Nephron (organoid): ENCODE measurements around the gene ITGAE.

Experiments
- H3K27ac Mint-ChIP-seq, 3 experiments: 2 replicates each; pipeline ENCODE4 v1.8.0; 2020; ENCODE audit warnings: mixed read lengths in 3 of 3, mild to moderate bottlenecking in 2 of 3, moderate library complexity in 1 of 3
- H3K27me3 Mint-ChIP-seq: 2 replicates; pipeline ENCODE4 v1.8.0; 2021; ENCODE audit warnings: low read depth, mild to moderate bottlenecking, moderate library complexity, mixed read lengths
- H3K36me3 Mint-ChIP-seq: 2 replicates; pipeline ENCODE4 v1.8.0; 2020; ENCODE audit warnings: low read depth, mixed read lengths
- H3K4me1 Mint-ChIP-seq: 2 replicates; pipeline ENCODE4 v1.8.0; 2020; ENCODE audit warnings: mixed read lengths
- H3K4me3 Mint-ChIP-seq, 3 experiments: 2 replicates each; pipeline ENCODE4 v1.8.0; 2020; ENCODE audit warnings: mild to moderate bottlenecking in 3 of 3, mixed read lengths in 3 of 3, moderate library complexity in 2 of 3
- H3K9me3 Mint-ChIP-seq: 2 replicates; pipeline ENCODE4 v1.8.0; 2020; ENCODE audit warnings: mixed read lengths
- TF ChIP-seq, protein P1 (sequence below), 3 experiments: fragments of 200-600 bp; sonication (generic); IDR thresholded peaks; one replicate each; pipeline ENCODE4 v1.5.0; 2021; ENCODE audit warnings: antibody characterized with exemption in 3 of 3; ENCODE audit not compliant: unreplicated experiment in 3 of 3

Gene ITGAE

DNA sequence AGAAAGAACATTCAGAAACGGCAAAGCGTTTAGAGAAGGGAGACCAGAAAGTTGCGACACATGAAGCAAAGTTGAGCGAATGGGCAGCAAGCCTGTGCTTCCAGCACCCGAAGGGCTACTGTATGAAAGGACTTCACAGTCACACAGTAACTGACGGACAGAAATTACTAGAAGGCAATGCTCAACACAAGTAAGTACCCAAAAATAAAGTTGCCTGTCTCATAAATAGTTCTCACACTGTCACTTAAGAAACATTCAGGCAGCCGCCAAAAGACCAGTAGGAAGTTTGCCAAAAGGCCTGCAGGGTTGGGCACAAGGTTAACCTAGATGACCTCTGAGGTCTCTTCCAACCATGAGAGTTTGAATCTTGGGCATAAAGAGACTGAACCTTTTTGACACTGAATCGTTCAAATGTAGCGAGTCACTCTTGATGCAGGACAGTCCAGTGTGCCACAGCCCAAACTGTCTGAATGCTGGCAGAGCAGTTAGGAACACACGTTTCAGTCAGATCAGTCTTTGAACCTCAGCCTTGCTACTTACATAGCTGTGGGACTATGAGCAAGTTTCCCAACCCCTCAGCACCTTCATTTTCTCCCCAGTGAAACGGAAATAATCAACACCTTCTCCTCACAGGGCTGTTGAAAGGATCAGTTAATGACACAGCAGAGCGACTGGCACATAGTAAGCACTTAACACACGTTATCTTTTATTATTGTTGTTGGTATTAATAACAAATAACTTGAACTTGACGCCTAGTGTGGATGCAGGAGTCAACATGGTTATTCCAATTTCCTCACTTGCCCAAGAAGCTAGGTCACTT, 34.6 kb upstream of the ITGAE start:
- peaks cover 7% of the 10 kb centered on the region for H3K4me1 Mint-ChIP-seq
- TF ChIP-seq, protein P1, sequence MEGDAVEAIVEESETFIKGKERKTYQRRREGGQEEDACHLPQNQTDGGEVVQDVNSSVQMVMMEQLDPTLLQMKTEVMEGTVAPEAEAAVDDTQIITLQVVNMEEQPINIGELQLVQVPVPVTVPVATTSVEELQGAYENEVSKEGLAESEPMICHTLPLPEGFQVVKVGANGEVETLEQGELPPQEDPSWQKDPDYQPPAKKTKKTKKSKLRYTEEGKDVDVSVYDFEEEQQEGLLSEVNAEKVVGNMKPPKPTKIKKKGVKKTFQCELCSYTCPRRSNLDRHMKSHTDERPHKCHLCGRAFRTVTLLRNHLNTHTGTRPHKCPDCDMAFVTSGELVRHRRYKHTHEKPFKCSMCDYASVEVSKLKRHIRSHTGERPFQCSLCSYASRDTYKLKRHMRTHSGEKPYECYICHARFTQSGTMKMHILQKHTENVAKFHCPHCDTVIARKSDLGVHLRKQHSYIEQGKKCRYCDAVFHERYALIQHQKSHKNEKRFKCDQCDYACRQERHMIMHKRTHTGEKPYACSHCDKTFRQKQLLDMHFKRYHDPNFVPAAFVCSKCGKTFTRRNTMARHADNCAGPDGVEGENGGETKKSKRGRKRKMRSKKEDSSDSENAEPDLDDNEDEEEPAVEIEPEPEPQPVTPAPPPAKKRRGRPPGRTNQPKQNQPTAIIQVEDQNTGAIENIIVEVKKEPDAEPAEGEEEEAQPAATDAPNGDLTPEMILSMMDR (IDR thresholded peaks at IDR 0.05; ENCODE audit: unreplicated experiment in 3 of 3) = no peak
- peaks cover 60% of the 10 kb centered on the region for H3K36me3 Mint-ChIP-seq
- H3K27me3 Mint-ChIP-seq = no peaks in the 10 kb centered on the region
- no peak overlapping the region for H3K4me3 Mint-ChIP-seq
- no peaks in the 10 kb centered on the region for H3K9me3 Mint-ChIP-seq
- no peak overlapping the region for H3K27ac Mint-ChIP-seq

DNA sequence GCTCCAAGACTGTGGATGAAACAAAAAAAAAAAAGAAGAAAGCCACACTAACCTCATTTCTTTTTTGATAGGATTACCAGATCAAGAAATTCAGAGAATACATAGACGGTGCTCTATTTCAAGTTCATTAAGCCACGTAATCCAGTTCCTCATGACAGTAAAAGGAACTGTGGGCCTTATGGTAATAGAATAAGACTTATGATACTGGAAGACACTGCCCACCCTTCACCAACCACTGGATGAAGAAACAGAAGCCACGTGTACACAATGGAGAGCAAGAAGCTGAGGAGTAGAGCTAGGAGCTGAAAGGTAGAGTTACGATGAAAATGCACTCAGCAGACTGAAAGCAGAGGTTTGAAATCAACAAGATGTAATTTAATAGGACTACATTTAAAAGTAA, 33.8 kb upstream of the ITGAE start:
- no peaks in the 10 kb centered on the region for H3K27me3 Mint-ChIP-seq
- H3K4me3 Mint-ChIP-seq = no peak overlapping the region
- no peak overlapping the region for H3K27ac Mint-ChIP-seq
- TF ChIP-seq, protein P1 (IDR thresholded peaks at IDR 0.05; ENCODE audit: unreplicated experiment in 3 of 3) = no peak
- H3K9me3 Mint-ChIP-seq = no peaks in the 10 kb centered on the region
- H3K4me1 Mint-ChIP-seq = peaks cover 7% of the 10 kb centered on the region
- peaks cover 53% of the 10 kb centered on the region for H3K36me3 Mint-ChIP-seq

DNA sequence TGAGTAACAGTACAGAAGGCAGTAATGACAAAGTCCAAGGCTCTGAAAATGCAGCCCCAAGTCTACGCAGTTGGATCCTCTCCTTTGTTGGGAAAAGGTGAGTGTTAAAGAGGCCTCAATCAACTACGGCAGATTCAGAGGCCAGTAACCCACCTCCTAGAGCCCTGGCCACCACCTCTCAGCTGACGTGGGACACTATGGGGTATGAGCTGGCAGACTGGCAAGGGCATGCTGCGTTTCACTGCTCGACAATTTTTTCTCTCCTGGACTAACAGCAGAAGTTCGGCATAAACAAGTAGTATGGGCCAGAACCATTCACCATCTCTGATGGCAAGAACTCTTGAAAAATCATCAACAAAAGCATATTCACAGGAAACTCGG, 27.9 kb upstream of the ITGAE start:
- peaks cover 67% of the 10 kb centered on the region for H3K36me3 Mint-ChIP-seq
- H3K27me3 Mint-ChIP-seq = no peaks in the 10 kb centered on the region
- H3K4me1 Mint-ChIP-seq = peaks cover 16% of the 10 kb centered on the region
- H3K4me3 Mint-ChIP-seq = no peak overlapping the region
- peak overlapping the region in 2 of 3 experiments; percentile 48 to 76 for H3K27ac Mint-ChIP-seq
- H3K9me3 Mint-ChIP-seq = no peaks in the 10 kb centered on the region
- TF ChIP-seq, protein P1 (IDR thresholded peaks at IDR 0.05; ENCODE audit: unreplicated experiment in 3 of 3) = no peak

DNA sequence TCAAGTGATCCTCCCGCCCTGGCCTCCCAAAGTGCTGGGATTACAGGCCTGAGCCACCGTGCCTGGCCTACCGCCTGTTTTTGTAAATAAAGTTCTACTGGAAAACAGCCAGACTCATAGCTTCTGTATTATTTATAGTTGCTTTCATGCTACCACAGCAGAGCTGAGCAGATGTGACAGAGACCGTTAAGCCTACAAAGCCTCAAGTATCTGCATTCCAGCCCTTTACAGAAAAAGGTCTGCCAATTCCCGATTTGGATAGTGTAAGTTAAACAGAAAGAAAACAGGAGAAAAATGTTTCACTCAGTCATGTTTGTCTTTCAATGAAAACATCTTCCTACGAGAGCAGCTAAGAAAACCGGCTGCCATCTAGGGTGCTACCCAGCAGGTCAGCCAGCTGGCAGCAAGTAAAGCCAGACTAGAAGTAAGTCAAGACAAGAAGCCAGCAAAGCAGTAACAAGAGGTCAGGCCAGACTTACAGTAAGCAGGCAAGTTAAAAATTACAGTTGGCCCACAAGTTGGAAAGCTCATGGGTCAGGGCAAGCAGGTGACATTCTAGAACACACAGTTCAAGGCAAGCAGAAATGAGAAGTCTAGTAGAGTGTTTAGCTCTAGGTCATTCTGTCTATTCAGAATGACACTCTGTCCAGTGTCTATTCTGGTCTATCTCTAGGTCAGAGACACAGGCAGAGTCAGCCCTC, 27.3 kb upstream of the ITGAE start:
- Mint-ChIP-seq H3K4me3 (no peak overlapping the region), H3K27ac (peak overlapping the region; percentile 48 to 85 (median 76)), H3K36me3 (peaks cover 66% of the 10 kb centered on the region), H3K4me1 (peaks cover 16% of the 10 kb centered on the region), H3K27me3 (no peaks in the 10 kb centered on the region), H3K9me3 (no peaks in the 10 kb centered on the region)
- TF ChIP-seq, protein P1 (IDR thresholded peaks at IDR 0.05; ENCODE audit: unreplicated experiment in 3 of 3) = no peak

DNA sequence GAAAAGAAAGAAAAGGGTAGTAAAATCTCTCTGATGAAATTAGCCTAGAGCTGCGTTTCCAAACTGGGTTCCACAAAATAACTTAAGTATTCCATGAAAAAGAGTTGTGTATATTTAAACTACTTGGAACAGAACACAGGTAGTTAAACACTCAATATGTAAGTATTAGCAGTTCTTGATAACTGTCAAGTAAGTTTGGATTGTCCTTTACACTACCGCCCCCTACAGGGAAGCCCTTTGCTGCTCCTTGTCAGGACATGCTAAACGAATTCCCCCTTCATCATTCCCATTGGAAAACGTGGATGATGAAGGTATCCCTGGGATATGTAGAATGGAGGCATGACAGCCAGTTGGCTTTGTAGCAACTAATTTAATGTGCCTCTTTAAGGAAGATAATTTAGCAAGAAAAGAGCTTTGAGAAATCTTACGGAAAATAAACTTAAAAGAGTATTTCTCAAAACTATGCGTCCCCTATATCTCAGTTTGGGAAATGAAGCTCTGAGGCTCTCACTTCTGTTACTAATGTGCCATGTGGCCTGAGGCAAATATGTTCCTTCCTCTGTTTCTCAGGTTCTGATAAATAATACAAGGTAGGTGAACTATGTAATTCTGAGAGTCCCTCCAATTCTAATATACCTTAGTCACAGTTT, 26.3 kb upstream of the ITGAE start:
- H3K36me3 Mint-ChIP-seq = peaks cover 68% of the 10 kb centered on the region
- H3K27ac Mint-ChIP-seq = no peak overlapping the region
- H3K4me3 Mint-ChIP-seq = no peak overlapping the region
- no peaks in the 10 kb centered on the region for H3K27me3 Mint-ChIP-seq
- H3K9me3 Mint-ChIP-seq = no peaks in the 10 kb centered on the region
- peaks cover 16% of the 10 kb centered on the region for H3K4me1 Mint-ChIP-seq
- TF ChIP-seq, protein P1 (IDR thresholded peaks at IDR 0.05; ENCODE audit: unreplicated experiment in 3 of 3) = peak; percentile 43 to 65 (median 57)
